Peyer's patch (tissue), 4 donors: ENCODE results near the gene ARMH4. TPM values are rescaled to one million over a fixed set of nuclear protein-coding genes. Genes with fewer than 3 reads are reported as not detected.

Source experiments
- DNase-seq, 3 donors: peaks; one replicate each; pipeline ENCODE4 v3.0.0-alpha.2; 2017 to 2019
- H3K27ac ChIP-seq, 4 donors: fragments of 200-600 bp; sonication (generic); one replicate each; pipeline ENCODE4 v1.5.1; 2016 to 2019
- H3K27me3 ChIP-seq, 2 donors: fragments of 200-600 bp; sonication (generic); one replicate each; pipeline ENCODE4 v1.5.1; 2019
- H3K36me3 ChIP-seq, 3 donors: fragments of 200-600 bp; sonication (generic); one replicate each; pipeline ENCODE4 v1.5.1; 2016 to 2019
- H3K4me1 ChIP-seq, 4 donors: fragments of 200-600 bp; sonication (generic); one replicate each; pipeline ENCODE4 v1.5.1; 2016 to 2019
- H3K4me3 ChIP-seq, 4 donors: fragments of 200-600 bp; sonication (generic); 1 replicate in 3 of 4; 2 replicates in 1 of 4; pipeline ENCODE4 v1.5.1; 2016 to 2019; ENCODE audit warnings: mild to moderate bottlenecking in 1 of 4
- H3K9me3 ChIP-seq, 4 donors: fragments of 200-600 bp; sonication (generic); one replicate each; pipeline ENCODE4 v1.5.1; 2016 to 2019; ENCODE audit warnings: mild to moderate bottlenecking in 1 of 4
- CTCF ChIP-seq, 6 experiments: fragments of 450-650 bp in 4 of 6; fragments of 200-600 bp in 2 of 6; sonication (generic) in 1 of 6; IDR thresholded peaks; one replicate each; pipeline ENCODE4 v1.5.1; 2017 to 2019; ENCODE audit warnings: antibody characterized with exemption in 6 of 6, mild to moderate bottlenecking in 3 of 6, moderate library complexity in 1 of 6
- POLR2A ChIP-seq, 2 donors: fragments of 450-650 bp; IDR thresholded peaks; one replicate each; pipeline ENCODE4 v1.5.1; 2017; ENCODE audit warnings: antibody characterized with exemption in 2 of 2, mild to moderate bottlenecking in 2 of 2, moderate library complexity in 2 of 2
- total RNA-seq, 4 donors: library from RNA; depleted of rRNA; stranded (reverse); fragments of >200 nt; gene quantifications; one replicate each; pipeline ENCODE4 v1.1.0, GENCODE V29; 2016

ARMH4 gene
- total RNA-seq, 4 donors from 2014 or later = 0.18 to 3.2 (median 1.4) TPM

GRCh38 chr14:58198086-58198485 lies 46.1 kb upstream of the ARMH4 start:
- DNase-seq = no peak
- Histone ChIP-seq H3K9me3 (no peaks in the 10 kb centered on the region), H3K27ac (no peak overlapping the region), H3K36me3 (no peaks in the 10 kb centered on the region), H3K27me3 (no peaks in the 10 kb centered on the region), H3K4me1 (peaks cover 0 to 27% (median 3%) of the 10 kb centered on the region in 4 donors), H3K4me3 (no peak overlapping the region)
- no peak for TF ChIP-seq CTCF (IDR thresholded peaks at IDR 0.05)
- TF ChIP-seq POLR2A (IDR thresholded peaks at IDR 0.05) = no peak

- no peaks in the 10 kb centered on the region for H3K36me3 ChIP-seq
- no peak overlapping the region for H3K27ac ChIP-seq
- H3K9me3 ChIP-seq = no peaks in the 10 kb centered on the region
- H3K4me1 ChIP-seq = peaks cover 0 to 24% (median 5%) of the 10 kb centered on the region in 4 donors
- no peak for TF ChIP-seq POLR2A (IDR thresholded peaks at IDR 0.05)
- no peak for TF ChIP-seq CTCF (IDR thresholded peaks at IDR 0.05)
- H3K4me3 ChIP-seq = no peak overlapping the region
- H3K27me3 ChIP-seq = no peaks in the 10 kb centered on the region
- DNase-seq = no peak
Observed at GRCh38 chr14:58196198-58196597, 44.2 kb upstream of the ARMH4 start.

- Histone ChIP-seq H3K4me1 (peaks cover 0 to 16% (median 5%) of the 10 kb centered on the region in 4 donors), H3K4me3 (no peak overlapping the region), H3K27me3 (no peaks in the 10 kb centered on the region), H3K36me3 (no peaks in the 10 kb centered on the region), H3K27ac (peak overlapping the region in 2 of 4 donors; percentile 42 to 59), H3K9me3 (no peaks in the 10 kb centered on the region)
- TF ChIP-seq POLR2A (IDR thresholded peaks at IDR 0.05) (no peak), CTCF (IDR thresholded peaks at IDR 0.05) (no peak)
- DNase-seq = no peak
Observed at GRCh38 chr14:58193542-58193941, 41.5 kb upstream of the ARMH4 start.

- no peak overlapping the region for H3K4me3 ChIP-seq
- H3K36me3 ChIP-seq = no peaks in the 10 kb centered on the region
- TF ChIP-seq POLR2A (IDR thresholded peaks at IDR 0.05) = no peak
- H3K27ac ChIP-seq = peak overlapping the region in 2 of 4 donors; percentile 42 to 61
- no peaks in the 10 kb centered on the region for H3K9me3 ChIP-seq
- DNase-seq = peak in 1 of 3 donors; percentile 64
- peaks cover 0 to 16% (median 5%) of the 10 kb centered on the region in 4 donors for H3K4me1 ChIP-seq
- no peaks in the 10 kb centered on the region for H3K27me3 ChIP-seq
Observed at GRCh38 chr14:58191763-58192601, 40.0 kb upstream of the ARMH4 start.

- no peak for DNase-seq
- Histone ChIP-seq H3K9me3 (no peaks in the 10 kb centered on the region), H3K36me3 (no peaks in the 10 kb centered on the region), H3K27ac (no peak overlapping the region), H3K4me3 (no peak overlapping the region), H3K27me3 (no peaks in the 10 kb centered on the region), H3K4me1 (peaks cover 0 to 16% (median 5%) of the 10 kb centered on the region in 4 donors)
- TF ChIP-seq POLR2A (IDR thresholded peaks at IDR 0.05) (no peak), CTCF (IDR thresholded peaks at IDR 0.05) (no peak)
Observed at GRCh38 chr14:58189176-58189575, 37.2 kb upstream of the ARMH4 start.

- TF ChIP-seq CTCF (IDR thresholded peaks at IDR 0.05) (no peak), POLR2A (IDR thresholded peaks at IDR 0.05) (no peak)
Observed at GRCh38 chr14:58177125-58177524, 25.1 kb upstream of the ARMH4 start.

More at GRCh38 chr14:58177125-58177524, 25.1 kb upstream of the ARMH4 start:
- Histone ChIP-seq H3K27me3 (no peaks in the 10 kb centered on the region), H3K4me3 (no peak overlapping the region), H3K36me3 (no peaks in the 10 kb centered on the region), H3K27ac (no peak overlapping the region), H3K9me3 (no peaks in the 10 kb centered on the region), H3K4me1 (no peaks in the 10 kb centered on the region)
- DNase-seq = no peak
